Neuronal stem cell (in vitro differentiated cells): ENCODE results near the gene LCA5L.

Experiments
- DNase-seq: peaks from one replicate; pipeline ENCODE4 v3.0.0-alpha.2; 2013; ENCODE audit warnings: low spot score
- H2AFZ ChIP-seq: one replicate; pipeline ENCODE4 v1.6.1; 2013; ENCODE audit warnings: mild to moderate bottlenecking, low read length, inconsistent platforms
- H2AK5ac ChIP-seq: 2 replicates; pipeline ENCODE4 v1.6.1; 2013; ENCODE audit warnings: low read depth, mild to moderate bottlenecking, inconsistent platforms, low read length, moderate library complexity, mixed read lengths
- H2BK120ac ChIP-seq: 2 replicates; pipeline ENCODE4 v1.6.1; 2013; ENCODE audit warnings: low read depth, mild to moderate bottlenecking, inconsistent platforms, low read length, moderate library complexity, mixed read lengths
- H2BK12ac ChIP-seq: one replicate; pipeline ENCODE4 v1.6.1; 2013; ENCODE audit warnings: low read length, inconsistent platforms
- H2BK15ac ChIP-seq: 2 replicates; pipeline ENCODE4 v1.6.1; 2013; ENCODE audit warnings: mild to moderate bottlenecking, low read length, inconsistent platforms, mixed read lengths
- H2BK5ac ChIP-seq: one replicate; pipeline ENCODE4 v1.6.1; 2013; ENCODE audit warnings: inconsistent platforms, mild to moderate bottlenecking, low read length, moderate library complexity
- H3K14ac ChIP-seq: one replicate; pipeline ENCODE4 v1.6.1; 2013; ENCODE audit warnings: low read length, inconsistent platforms
- H3K18ac ChIP-seq: 2 replicates; pipeline ENCODE4 v1.6.1; 2013; ENCODE audit warnings: low read length, inconsistent platforms
- H3K23ac ChIP-seq: 2 replicates; pipeline ENCODE4 v1.6.1; 2013; ENCODE audit warnings: low read depth, mild to moderate bottlenecking, mixed read lengths, low read length, inconsistent platforms; ENCODE audit not compliant: poor library complexity
- H3K27ac ChIP-seq: replicated peaks from 3 replicates; pipeline ENCODE4 v1.5.1; 2013; ENCODE audit warnings: low read length, inconsistent platforms
- H3K27me3 ChIP-seq, 3 experiments: 2 replicates each; pipeline ENCODE4 v1.6.1; 2013; ENCODE audit warnings: low read length in 3 of 3, mild to moderate bottlenecking in 2 of 3, inconsistent platforms in 1 of 3, low read depth in 1 of 3, mixed read lengths in 1 of 3, moderate library complexity in 1 of 3; ENCODE audit not compliant: control insufficient read depth in 3 of 3, insufficient read depth in 3 of 3
- H3K36me3 ChIP-seq, 2 donors: replicated peaks in 1 of 2; 2 replicates each; pipeline ENCODE4 v1.6.1; 2013; ENCODE audit warnings: low read length in 2 of 2; ENCODE audit not compliant: control insufficient read depth in 2 of 2, insufficient read depth in 2 of 2
- H3K4ac ChIP-seq: 2 replicates; pipeline ENCODE4 v1.6.1; 2013; ENCODE audit warnings: inconsistent platforms, mild to moderate bottlenecking, low read length, moderate library complexity
- H3K4me1 ChIP-seq, 2 donors: 1 replicate in 1 of 2; 2 replicates in 1 of 2; pipeline ENCODE4 v1.6.1; 2013; ENCODE audit warnings: low read length in 2 of 2, low read depth in 1 of 2; ENCODE audit not compliant: control insufficient read depth in 2 of 2, insufficient read depth in 1 of 2
- H3K4me2 ChIP-seq: one replicate; pipeline ENCODE4 v1.6.1; 2013; ENCODE audit warnings: mild to moderate bottlenecking, low read length, inconsistent platforms; ENCODE audit not compliant: insufficient read depth, poor library complexity, severe bottlenecking
- H3K4me3 ChIP-seq, 2 donors: 2 replicates each; pipeline ENCODE4 v1.5.1; 2013; ENCODE audit warnings: low read length in 2 of 2, mild to moderate bottlenecking in 2 of 2, inconsistent platforms in 1 of 2, moderate library complexity in 1 of 2
- H3K79me1 ChIP-seq: one replicate; pipeline ENCODE4 v1.6.1; 2013; ENCODE audit warnings: low read depth, mild to moderate bottlenecking, inconsistent platforms, low read length, moderate library complexity
- H3K9ac ChIP-seq: one replicate; pipeline ENCODE4 v1.6.1; 2013; ENCODE audit warnings: mild to moderate bottlenecking, low read depth, low read length, inconsistent platforms; ENCODE audit not compliant: poor library complexity
- H3K9me3 ChIP-seq, 2 donors: replicated peaks in 1 of 2; 2 replicates each; pipeline versions ENCODE3 to v1.6.1; 2013; ENCODE audit warnings: low read length in 2 of 2, mild to moderate bottlenecking in 2 of 2, inconsistent platforms in 1 of 2, low read depth in 1 of 2, mixed read lengths in 1 of 2, moderate library complexity in 1 of 2; ENCODE audit not compliant: control insufficient read depth in 2 of 2, insufficient read depth in 1 of 2
- H4K8ac ChIP-seq: one replicate; pipeline ENCODE4 v1.6.1; 2013; ENCODE audit warnings: low read depth, mild to moderate bottlenecking, inconsistent platforms, low read length, moderate library complexity
- H4K91ac ChIP-seq: one replicate; pipeline ENCODE4 v1.6.1; 2013; ENCODE audit warnings: low read length, low read depth, mild to moderate bottlenecking, inconsistent platforms; ENCODE audit not compliant: poor library complexity
- WGBS, 2 donors: extraction: QIAGEN DNeasy Blood & Tissue Kit; methylation state at CpG; one replicate each; pipeline ENCODE4 v1.1.7; 2013; ENCODE audit warnings: missing lambda C conversion rate in 2 of 2, mixed read lengths in 1 of 2; ENCODE audit not compliant: insufficient read length in 2 of 2, insufficient replicate concordance in 1 of 2; ENCODE audit errors: extremely low coverage in 2 of 2; 5-methylcytosine and 5-hydroxymethylcytosine counted together

The LCA5L gene

GRCh38 chr21:39467746-39468145 lies 22.2 kb upstream of the LCA5L start:
- Histone ChIP-seq H3K27ac (no peak overlapping the region), H2AFZ (no peak overlapping the region), H4K91ac (no peak overlapping the region), H2BK5ac (no peak overlapping the region), H2AK5ac (no peak overlapping the region), H2BK15ac (no peak overlapping the region), H3K36me3 (no peaks in the 10 kb centered on the region), H3K23ac (no peak overlapping the region), H3K9ac (no peak overlapping the region), H3K79me1 (no peaks in the 10 kb centered on the region), H3K27me3 (no peaks in the 10 kb centered on the region), H3K18ac (peak overlapping the region; percentile 20), H4K8ac (no peak overlapping the region), H3K14ac (no peak overlapping the region), H2BK120ac (no peak overlapping the region), H3K4me3 (peak overlapping the region in 1 of 2 donors; percentile 26), H3K4me1 (no peaks in the 10 kb centered on the region), H3K9me3 (no peaks in the 10 kb centered on the region), H3K4ac (no peak overlapping the region), H2BK12ac (no peak overlapping the region), H3K4me2 (no peak overlapping the region)
- WGBS, 2 donors, result no CpG with 5 or more reads among the region's 3 CpGs
- DNase-seq, result no peak

DNA sequence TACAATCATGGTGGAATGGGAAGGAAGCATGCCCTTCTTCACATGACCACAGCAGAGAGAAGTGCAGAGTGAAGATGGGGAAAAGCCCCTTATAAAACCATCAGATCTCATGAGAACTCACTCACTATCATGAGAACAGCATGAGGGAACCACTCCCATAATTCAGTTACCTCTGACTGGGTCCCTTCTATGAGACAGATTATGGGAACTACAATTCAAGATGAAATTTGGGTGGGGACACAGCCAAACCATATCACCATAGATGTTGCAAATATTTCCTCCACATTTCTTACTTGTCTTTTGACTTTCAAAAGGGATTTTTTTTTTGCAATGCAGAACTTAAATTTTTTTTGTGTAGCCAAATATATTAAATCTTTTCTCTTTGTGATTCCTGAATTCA lies 21.0 kb upstream of the LCA5L start:
- no peak overlapping the region for H3K4me3 ChIP-seq
- H3K9ac ChIP-seq, result no peak overlapping the region
- no peaks in the 10 kb centered on the region for H3K27me3 ChIP-seq
- DNase-seq, result no peak
- no peaks in the 10 kb centered on the region for H3K79me1 ChIP-seq
- H3K14ac ChIP-seq, result no peak overlapping the region
- H2AK5ac ChIP-seq, result no peak overlapping the region
- H3K4me1 ChIP-seq, result no peaks in the 10 kb centered on the region
- H3K18ac ChIP-seq, result no peak overlapping the region
- H4K8ac ChIP-seq, result no peak overlapping the region
- no peak overlapping the region for H4K91ac ChIP-seq
- no peaks in the 10 kb centered on the region for H3K9me3 ChIP-seq
- no peak overlapping the region for H2BK120ac ChIP-seq
- H2BK15ac ChIP-seq, result no peak overlapping the region
- no peaks in the 10 kb centered on the region for H3K36me3 ChIP-seq
- no peak overlapping the region for H2BK5ac ChIP-seq
- H3K27ac ChIP-seq, result no peak overlapping the region
- no peak overlapping the region for H2BK12ac ChIP-seq
- H3K23ac ChIP-seq, result no peak overlapping the region
- H3K4ac ChIP-seq, result no peak overlapping the region
- no peak overlapping the region for H2AFZ ChIP-seq
- no peak overlapping the region for H3K4me2 ChIP-seq

DNA sequence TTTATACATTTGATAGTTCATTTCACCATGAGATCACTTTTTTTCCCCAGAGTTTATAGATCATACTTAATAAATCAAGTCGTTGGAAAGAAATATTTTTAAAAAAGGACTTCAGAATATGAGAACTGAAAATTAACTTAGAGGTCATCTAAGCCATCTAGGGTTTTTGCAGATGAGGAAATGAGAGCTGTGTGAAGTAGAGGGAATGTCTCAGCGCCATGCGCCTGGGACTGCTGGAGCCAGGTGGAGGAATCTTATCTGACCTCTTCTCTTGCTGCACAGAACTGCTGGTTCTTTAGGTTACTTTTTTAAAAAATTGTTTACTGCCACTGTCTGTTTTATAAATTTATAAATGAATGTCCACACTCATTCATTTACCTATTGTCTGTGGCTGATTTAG lies 17.7 kb upstream of the LCA5L start:
- H3K4me3 ChIP-seq, result no peak overlapping the region
- H4K8ac ChIP-seq, result no peak overlapping the region
- no peak overlapping the region for H3K4me2 ChIP-seq
- no peak overlapping the region for H2BK5ac ChIP-seq
- no peak overlapping the region for H4K91ac ChIP-seq
- no peak overlapping the region for H2AK5ac ChIP-seq
- no CpG with 5 or more reads among the region's 3 CpGs for WGBS, 2 donors
- no peaks in the 10 kb centered on the region for H3K27me3 ChIP-seq
- H3K23ac ChIP-seq, result no peak overlapping the region
- H3K18ac ChIP-seq, result no peak overlapping the region
- H3K9me3 ChIP-seq, result no peaks in the 10 kb centered on the region
- no peak overlapping the region for H2BK120ac ChIP-seq
- H3K4ac ChIP-seq, result no peak overlapping the region
- H3K9ac ChIP-seq, result no peak overlapping the region
- no peak for DNase-seq
- H2AFZ ChIP-seq, result no peak overlapping the region
- no peaks in the 10 kb centered on the region for H3K36me3 ChIP-seq
- H3K27ac ChIP-seq, result no peak overlapping the region
- H2BK12ac ChIP-seq, result no peak overlapping the region
- no peak overlapping the region for H2BK15ac ChIP-seq
- no peaks in the 10 kb centered on the region for H3K4me1 ChIP-seq
- no peaks in the 10 kb centered on the region for H3K79me1 ChIP-seq
- no peak overlapping the region for H3K14ac ChIP-seq

DNA sequence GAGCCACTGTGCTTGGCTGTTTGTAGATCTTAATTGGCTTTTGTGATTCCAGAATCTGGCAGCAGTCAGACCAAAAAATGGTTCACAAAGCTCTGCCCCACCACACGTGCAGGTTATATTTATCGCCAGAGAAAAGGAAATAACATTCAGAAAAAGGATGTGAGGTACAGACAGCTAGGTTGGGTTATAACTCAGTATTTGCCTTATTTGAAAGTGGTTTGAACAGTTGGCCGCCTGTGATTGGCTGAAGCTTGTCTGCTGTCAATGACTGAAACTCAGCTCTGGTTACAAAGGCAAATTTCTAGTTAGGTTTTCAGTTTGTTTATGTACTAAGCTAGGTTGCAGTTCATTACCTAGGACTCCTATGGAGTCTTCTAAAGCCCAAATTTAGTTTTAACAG lies 15.8 kb upstream of the LCA5L start:
- WGBS, 2 donors, result no CpG with 5 or more reads among the region's 3 CpGs

More for the DNA sequence above, 15.8 kb upstream of the LCA5L start:
- no peak overlapping the region for H3K23ac ChIP-seq
- DNase-seq, result no peak
- no peaks in the 10 kb centered on the region for H3K27me3 ChIP-seq
- H2BK12ac ChIP-seq, result no peak overlapping the region
- no peak overlapping the region for H2BK15ac ChIP-seq
- H3K14ac ChIP-seq, result no peak overlapping the region
- no peak overlapping the region for H4K91ac ChIP-seq
- H3K4me2 ChIP-seq, result no peak overlapping the region
- H3K4ac ChIP-seq, result no peak overlapping the region
- H2AK5ac ChIP-seq, result no peak overlapping the region
- H2AFZ ChIP-seq, result peak overlapping the region; percentile 34
- H3K9me3 ChIP-seq, result no peaks in the 10 kb centered on the region
- H3K4me1 ChIP-seq, result no peaks in the 10 kb centered on the region
- H3K79me1 ChIP-seq, result no peaks in the 10 kb centered on the region
- H2BK120ac ChIP-seq, result no peak overlapping the region
- no peak overlapping the region for H3K9ac ChIP-seq
- no peak overlapping the region for H4K8ac ChIP-seq
- H3K18ac ChIP-seq, result no peak overlapping the region
- H2BK5ac ChIP-seq, result no peak overlapping the region
- no peaks in the 10 kb centered on the region for H3K36me3 ChIP-seq
- H3K4me3 ChIP-seq, result no peak overlapping the region
- H3K27ac ChIP-seq, result no peak overlapping the region
